ENCODE results near the gene PCSK9. TPM values are rescaled to one million over a fixed set of nuclear protein-coding genes. Genes with fewer than 3 reads are reported as not detected.

The PCSK9 gene
- total RNA-seq, 4 donors from 2014 or later: not detected

DNA sequence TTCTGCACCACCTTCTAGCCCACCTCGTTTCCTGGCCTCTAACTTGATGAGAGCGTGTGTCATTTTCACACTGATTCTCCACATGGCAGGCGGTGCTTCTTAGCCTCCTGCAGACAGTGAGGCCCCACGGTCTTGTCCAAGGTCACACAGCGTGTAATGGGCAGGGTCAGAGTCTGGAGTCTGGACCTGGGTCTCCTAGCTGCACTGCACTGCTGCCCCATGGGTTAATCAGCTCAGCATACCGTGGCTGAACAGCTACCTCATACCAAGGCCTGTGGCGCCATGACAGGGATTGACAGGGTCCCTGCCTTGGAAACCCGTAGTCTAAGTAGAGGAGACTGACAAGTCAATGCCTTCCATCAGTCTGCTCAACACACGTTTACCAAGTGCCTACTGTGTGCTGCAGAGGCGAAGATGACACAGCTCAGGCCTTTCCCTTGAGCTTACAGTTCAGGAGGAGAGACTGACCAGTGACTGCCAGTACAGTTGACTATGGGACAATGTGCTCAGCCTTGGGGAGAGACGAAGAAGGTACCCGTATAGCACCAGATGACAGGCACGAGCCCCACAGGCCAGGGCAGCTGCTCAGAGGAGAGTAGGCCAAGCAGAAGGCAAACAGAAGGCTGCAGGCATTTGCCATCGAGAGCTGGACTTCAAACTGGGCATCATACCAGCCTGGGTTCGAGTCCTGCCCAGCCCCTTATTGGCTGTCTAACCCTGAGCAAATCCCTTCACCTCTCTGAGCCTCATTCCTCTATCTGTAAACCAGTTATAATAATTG lies 5.5 kb downstream of the PCSK9 start:
- H3K36me3 ChIP-seq: no peaks in the 10 kb centered on the region
- intact Hi-C loops (cut with DNase I): no loop called here
- no peaks in the 10 kb centered on the region for H3K9me3 ChIP-seq
- 83 to 93% methylated on average over 15 of the region's 15 CpGs for WGBS, 2 donors
- peaks cover 0 to 1% of the 10 kb centered on the region in 2 donors for H3K4me1 ChIP-seq
- H3K4me3 ChIP-seq (replicated peaks in 1 of 3): no peak overlapping the region
- no peaks in the 10 kb centered on the region for H3K27me3 ChIP-seq
- no peak overlapping the region for H3K27ac ChIP-seq
- TF ChIP-seq CTCF (IDR thresholded peaks at IDR 0.05): no peak
- TF ChIP-seq POLR2A (IDR thresholded peaks at IDR 0.05): no peak
- no peak for DNase-seq

- no peaks in the 10 kb centered on the region for H3K9me3 ChIP-seq
- TF ChIP-seq CTCF (IDR thresholded peaks at IDR 0.05) (no peak), POLR2A (IDR thresholded peaks at IDR 0.05) (no peak)
- H3K36me3 ChIP-seq: no peaks in the 10 kb centered on the region
- WGBS, 2 donors: 95 to 96% methylated on average over 10 of the region's 10 CpGs
- H3K27me3 ChIP-seq: no peaks in the 10 kb centered on the region
- H3K4me1 ChIP-seq: no peaks in the 10 kb centered on the region
- H3K27ac ChIP-seq: no peak overlapping the region
- DNase-seq: no peak
- intact Hi-C loops (cut with DNase I): no loop called here
- no peak overlapping the region for H3K4me3 ChIP-seq (replicated peaks in 1 of 3)
These were observed 6.1 kb downstream of the PCSK9 start for GRCh38 chr1:55045430-55045829.

DNA sequence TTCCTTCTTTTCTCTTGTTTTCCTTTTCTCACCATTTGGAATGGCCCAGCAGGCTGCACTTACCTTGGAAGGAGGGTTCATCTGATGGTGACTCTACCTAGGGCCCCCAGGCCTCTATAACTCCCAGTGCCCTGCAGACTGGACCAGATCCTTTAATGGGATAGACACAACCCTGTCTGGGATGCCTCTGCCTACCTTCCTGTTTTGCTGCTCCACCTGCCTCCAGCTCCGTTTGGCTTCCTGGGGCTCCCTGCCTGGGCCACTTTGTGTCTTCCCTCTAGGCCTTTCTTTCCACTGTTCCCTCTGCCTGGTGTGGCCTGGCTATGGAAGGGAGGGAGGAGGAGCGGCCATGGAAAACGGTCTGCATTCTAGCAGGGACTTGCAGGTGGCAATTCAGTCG lies 7.5 kb downstream of the PCSK9 start:
- no peak for DNase-seq
- Histone ChIP-seq H3K4me1 (no peaks in the 10 kb centered on the region), H3K27me3 (no peaks in the 10 kb centered on the region), H3K9me3 (no peaks in the 10 kb centered on the region), H3K36me3 (no peaks in the 10 kb centered on the region), H3K27ac (no peak overlapping the region), H3K4me3 (replicated peaks in 1 of 3) (no peak overlapping the region)
- TF ChIP-seq POLR2A (IDR thresholded peaks at IDR 0.05) (no peak), CTCF (IDR thresholded peaks at IDR 0.05) (no peak)
- 85% methylated on average over 4 of the region's 4 CpGs for WGBS, 2 donors
- intact Hi-C loops (cut with DNase I): no loop called here

- Histone ChIP-seq H3K4me3 (replicated peaks in 1 of 3) (no peak overlapping the region), H3K36me3 (no peaks in the 10 kb centered on the region), H3K27me3 (no peaks in the 10 kb centered on the region), H3K4me1 (no peaks in the 10 kb centered on the region), H3K9me3 (no peaks in the 10 kb centered on the region), H3K27ac (no peak overlapping the region)
- intact Hi-C loops (cut with DNase I): no loop called here
- 87 to 91% methylated on average over 3 of the region's 3 CpGs for whole genome bisulfite sequencing, 2 donors
- DNase-seq: no peak
- TF ChIP-seq CTCF (IDR thresholded peaks at IDR 0.05): no peak
- no peak for TF ChIP-seq POLR2A (IDR thresholded peaks at IDR 0.05)
These were observed 8.3 kb downstream of the PCSK9 start for GRCh38 chr1:55047611-55048010.

GRCh38 chr1:55048453-55049270 lies 9.3 kb downstream of the PCSK9 start:
- no peak for TF ChIP-seq CTCF (IDR thresholded peaks at IDR 0.05)
- no peak for TF ChIP-seq POLR2A (IDR thresholded peaks at IDR 0.05)
- no peak overlapping the region for H3K27ac ChIP-seq
- intact Hi-C loops (cut with DNase I): no loop called here
- H3K36me3 ChIP-seq: no peaks in the 10 kb centered on the region
- no peaks in the 10 kb centered on the region for H3K4me1 ChIP-seq
- no peaks in the 10 kb centered on the region for H3K9me3 ChIP-seq
- no peak for DNase-seq
- H3K4me3 ChIP-seq (replicated peaks in 1 of 3): no peak overlapping the region
- WGBS, 2 donors: 91 to 93% methylated on average over 10 to 11 of the region's 11 CpGs
- no peaks in the 10 kb centered on the region for H3K27me3 ChIP-seq

All from thyroid gland (tissue), 4 donors.